Measurements from ENCODE around the gene LPP.
A peak's percentile ranks its signal among the peaks of the same experiment; 100 is the strongest.
"Not testable (repeated sequence)": the region's sequence is repeated elsewhere in the genome, so short reads cannot be mapped to it uniquely, and the experiment has no call there.

Gene LPP

GRCh38 chr3:188416041-188416440, 262.1 kb downstream of the LPP start:
- H3K27me3 Mint-ChIP-seq = no peaks in the 10 kb centered on the region
- H3K27ac Mint-ChIP-seq = no peak overlapping the region
- H3K4me3 Mint-ChIP-seq = no peak overlapping the region
- peaks cover 3% of the 10 kb centered on the region for H3K9me3 Mint-ChIP-seq (ENCODE audit: low read depth)
- H3K36me3 Mint-ChIP-seq = peaks cover 11% of the 10 kb centered on the region
- peaks cover 13% of the 10 kb centered on the region for H3K4me1 Mint-ChIP-seq (ENCODE audit: low read depth)

DNA sequence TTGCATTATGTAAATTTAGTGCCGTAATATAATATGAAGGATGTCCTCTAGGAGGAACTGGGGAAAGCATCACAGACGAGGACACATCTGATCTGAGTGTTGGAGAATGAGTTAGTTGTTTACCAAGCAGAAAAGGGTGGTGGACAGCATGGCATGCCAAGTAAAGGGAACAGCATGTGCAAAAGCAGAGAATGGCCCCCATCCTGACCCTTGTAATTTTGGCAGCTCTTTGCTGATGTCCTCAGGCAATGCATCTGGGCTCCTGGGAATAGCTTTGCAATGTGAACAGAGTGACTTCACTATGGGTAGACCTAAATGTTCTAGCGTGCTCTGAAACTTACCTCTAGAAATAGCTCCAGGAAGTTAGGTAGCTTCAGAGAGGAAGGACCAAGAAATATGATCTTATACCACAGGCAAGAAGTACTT, 263.3 kb downstream of the LPP start:
- Mint-ChIP-seq H3K4me3 (no peak overlapping the region), H3K9me3 (ENCODE audit: low read depth) (peaks cover 3% of the 10 kb centered on the region), H3K27ac (no peak overlapping the region), H3K27me3 (no peaks in the 10 kb centered on the region), H3K36me3 (peaks cover 7% of the 10 kb centered on the region), H3K4me1 (ENCODE audit: low read depth) (peaks cover 13% of the 10 kb centered on the region)

- H3K4me3 Mint-ChIP-seq = no peak overlapping the region
- H3K36me3 Mint-ChIP-seq = peaks cover 5% of the 10 kb centered on the region
- no peaks in the 10 kb centered on the region for H3K27me3 Mint-ChIP-seq
- no peak overlapping the region for H3K27ac Mint-ChIP-seq
- peaks cover 13% of the 10 kb centered on the region for H3K4me1 Mint-ChIP-seq (ENCODE audit: low read depth)
- H3K9me3 Mint-ChIP-seq (ENCODE audit: low read depth) = peaks cover 3% of the 10 kb centered on the region
Observed at GRCh38 chr3:188417766-188418165, 263.8 kb downstream of the LPP start.

DNA sequence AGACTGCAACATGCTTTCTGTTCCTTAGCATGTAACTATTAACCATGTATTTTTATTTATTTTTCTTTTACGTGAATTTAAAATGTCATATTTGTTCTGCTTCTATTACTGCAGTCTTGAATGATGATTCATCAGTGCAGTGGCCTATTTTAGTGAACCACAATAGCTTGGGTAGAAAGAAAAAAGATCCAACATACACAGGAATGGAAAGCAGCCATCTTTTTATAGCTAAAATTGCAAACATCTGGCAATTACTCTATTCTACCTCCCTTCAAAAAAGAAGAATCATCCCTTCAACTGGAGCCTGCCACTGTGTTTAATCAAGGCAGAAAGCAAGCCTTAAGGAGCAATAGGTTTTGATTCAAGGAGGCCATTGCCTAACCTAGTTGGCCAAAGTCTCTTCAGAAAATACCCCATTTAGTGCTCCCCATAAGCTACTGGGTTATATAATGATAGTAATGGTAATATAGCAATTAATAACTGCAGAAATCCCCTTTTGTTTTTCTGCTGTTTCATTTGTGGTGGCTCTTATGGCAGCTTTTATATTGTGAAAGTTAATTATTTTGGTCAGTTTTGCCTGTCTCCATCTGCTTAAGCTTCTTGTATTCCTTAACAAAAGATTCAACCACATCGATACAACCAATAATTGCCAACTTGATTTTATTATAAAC, 267.3 kb downstream of the LPP start:
- Mint-ChIP-seq H3K9me3 (ENCODE audit: low read depth) (peaks cover 3% of the 10 kb centered on the region), H3K4me1 (ENCODE audit: low read depth) (peaks cover 13% of the 10 kb centered on the region), H3K36me3 (peaks cover 20% of the 10 kb centered on the region), H3K4me3 (no peak overlapping the region), H3K27ac (no peak overlapping the region), H3K27me3 (no peaks in the 10 kb centered on the region)

GRCh38 chr3:188421836-188422540, 268.0 kb downstream of the LPP start:
- no peaks in the 10 kb centered on the region for H3K27me3 Mint-ChIP-seq
- peaks cover 20% of the 10 kb centered on the region for H3K36me3 Mint-ChIP-seq
- H3K9me3 Mint-ChIP-seq (ENCODE audit: low read depth) = peaks cover 3% of the 10 kb centered on the region
- peaks cover 10% of the 10 kb centered on the region for H3K4me1 Mint-ChIP-seq (ENCODE audit: low read depth)
- H3K4me3 Mint-ChIP-seq = no peak overlapping the region
- H3K27ac Mint-ChIP-seq = no peak overlapping the region

DNA sequence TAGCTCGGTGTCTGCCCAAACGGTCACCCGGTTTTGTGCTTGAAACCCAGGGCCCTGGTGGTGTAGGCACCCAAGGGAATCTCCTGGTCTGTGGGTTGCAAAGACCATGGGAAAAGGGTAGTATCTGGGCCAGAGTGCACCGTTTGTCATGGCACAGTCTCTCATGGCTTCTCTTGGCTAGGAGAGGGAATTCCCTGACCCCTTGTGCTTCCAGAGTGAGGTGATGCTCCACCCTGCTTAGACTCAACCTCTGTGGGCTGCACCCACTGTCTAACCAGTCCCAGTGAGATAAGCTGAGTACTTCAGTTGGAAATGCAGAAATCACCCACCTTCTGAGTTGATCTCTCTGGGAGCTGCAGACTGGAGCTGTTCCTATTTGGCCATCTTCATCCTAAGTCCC, 274.0 kb downstream of the LPP start:
- not testable (repeated sequence) for H3K27me3 Mint-ChIP-seq; H3K9me3 Mint-ChIP-seq (ENCODE audit: low read depth); H3K4me3 Mint-ChIP-seq; H3K27ac Mint-ChIP-seq
- peaks cover 16% of the 10 kb centered on the region for H3K4me1 Mint-ChIP-seq (ENCODE audit: low read depth)
- peaks cover 34% of the 10 kb centered on the region for H3K36me3 Mint-ChIP-seq

DNA sequence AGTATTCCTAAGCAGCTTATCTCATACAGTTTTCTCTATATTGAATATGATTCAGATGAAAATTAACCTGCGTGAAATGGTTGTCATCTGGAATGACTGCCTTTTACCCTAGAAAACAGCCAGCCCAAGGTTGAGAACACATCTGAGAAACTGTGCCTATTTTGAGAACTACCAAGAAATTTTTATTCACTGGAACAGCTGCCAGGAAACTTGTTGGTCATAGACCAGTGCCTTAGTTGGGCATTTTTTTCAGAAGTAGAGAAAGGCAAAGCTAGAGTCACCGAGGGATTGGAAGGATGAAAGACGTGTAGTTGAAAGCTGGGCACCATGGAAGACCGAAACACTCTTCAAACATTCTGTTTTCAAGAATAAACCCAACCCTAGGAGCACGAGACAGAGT, 277.1 kb downstream of the LPP start:
- peaks cover 14% of the 10 kb centered on the region for H3K36me3 Mint-ChIP-seq
- H3K27me3 Mint-ChIP-seq = no peaks in the 10 kb centered on the region
- H3K9me3 Mint-ChIP-seq (ENCODE audit: low read depth) = peaks cover 3% of the 10 kb centered on the region
- no peak overlapping the region for H3K4me3 Mint-ChIP-seq
- peaks cover 31% of the 10 kb centered on the region for H3K4me1 Mint-ChIP-seq (ENCODE audit: low read depth)
- no peak overlapping the region for H3K27ac Mint-ChIP-seq

- peaks cover 3% of the 10 kb centered on the region for H3K9me3 Mint-ChIP-seq (ENCODE audit: low read depth)
- no peaks in the 10 kb centered on the region for H3K27me3 Mint-ChIP-seq
- H3K4me3 Mint-ChIP-seq = no peak overlapping the region
- no peak overlapping the region for H3K27ac Mint-ChIP-seq
- H3K4me1 Mint-ChIP-seq (ENCODE audit: low read depth) = peaks cover 31% of the 10 kb centered on the region
- H3K36me3 Mint-ChIP-seq = peaks cover 14% of the 10 kb centered on the region
Observed at GRCh38 chr3:188431553-188431952, 277.6 kb downstream of the LPP start.

DNA sequence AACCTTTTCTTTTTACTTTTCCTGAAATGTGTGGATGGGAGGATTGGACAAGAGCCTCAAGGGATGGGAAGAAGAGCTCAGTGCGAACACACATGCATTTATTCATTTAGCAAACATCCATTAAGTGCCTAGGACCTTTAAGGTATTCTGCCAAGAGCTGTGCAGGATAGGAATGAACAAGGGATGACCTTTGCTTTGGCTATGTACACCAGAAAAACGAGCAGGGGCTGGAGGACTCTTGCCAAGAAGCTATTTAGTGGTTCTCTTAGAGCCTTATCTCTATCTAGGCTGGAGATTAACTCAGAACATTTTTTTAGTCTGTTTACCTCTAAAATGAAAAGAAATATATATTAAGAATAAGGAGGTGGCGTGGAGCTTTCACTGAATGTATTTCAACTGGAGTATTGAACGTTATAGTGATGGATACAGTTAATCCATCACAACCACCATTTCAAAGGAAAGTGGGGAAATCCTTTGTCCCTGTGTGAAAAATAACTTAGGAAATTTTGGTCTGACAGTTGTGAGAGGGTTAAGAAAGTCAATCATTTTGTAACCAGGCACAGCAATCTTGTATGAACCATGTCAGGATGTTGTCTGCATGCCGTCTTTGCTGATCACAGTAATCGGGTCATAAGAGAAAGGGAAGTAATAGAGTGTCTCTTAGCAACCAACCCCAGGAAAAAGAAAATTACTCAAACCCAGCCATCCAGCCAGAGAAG, 279.0 kb downstream of the LPP start:
- Mint-ChIP-seq H3K9me3 (ENCODE audit: low read depth) (peaks cover 3% of the 10 kb centered on the region), H3K4me1 (ENCODE audit: low read depth) (peaks cover 36% of the 10 kb centered on the region), H3K27me3 (no peaks in the 10 kb centered on the region), H3K36me3 (peaks cover 14% of the 10 kb centered on the region), H3K27ac (peak overlapping the region; percentile 78), H3K4me3 (peak overlapping the region; percentile 38)

GRCh38 chr3:188433521-188434150, 279.7 kb downstream of the LPP start:
- peaks cover 14% of the 10 kb centered on the region for H3K36me3 Mint-ChIP-seq
- peaks cover 43% of the 10 kb centered on the region for H3K4me1 Mint-ChIP-seq (ENCODE audit: low read depth)
- H3K9me3 Mint-ChIP-seq (ENCODE audit: low read depth) = peaks cover 3% of the 10 kb centered on the region
- no peaks in the 10 kb centered on the region for H3K27me3 Mint-ChIP-seq
- H3K27ac Mint-ChIP-seq = peak overlapping the region; percentile 78
- H3K4me3 Mint-ChIP-seq = peak overlapping the region; percentile 38

GRCh38 chr3:188434594-188434993, 280.6 kb downstream of the LPP start:
- H3K4me1 Mint-ChIP-seq (ENCODE audit: low read depth) = peaks cover 52% of the 10 kb centered on the region
- no peak overlapping the region for H3K4me3 Mint-ChIP-seq
- no peaks in the 10 kb centered on the region for H3K27me3 Mint-ChIP-seq
- peaks cover 12% of the 10 kb centered on the region for H3K36me3 Mint-ChIP-seq
- H3K9me3 Mint-ChIP-seq (ENCODE audit: low read depth) = peaks cover 3% of the 10 kb centered on the region
- no peak overlapping the region for H3K27ac Mint-ChIP-seq

GRCh38 chr3:188435266-188435665, 281.3 kb downstream of the LPP start:
- Mint-ChIP-seq H3K36me3 (peaks cover 9% of the 10 kb centered on the region), H3K9me3 (ENCODE audit: low read depth) (peaks cover 3% of the 10 kb centered on the region), H3K4me3 (no peak overlapping the region), H3K27me3 (no peaks in the 10 kb centered on the region), H3K27ac (no peak overlapping the region), H3K4me1 (ENCODE audit: low read depth) (peaks cover 59% of the 10 kb centered on the region)

DNA sequence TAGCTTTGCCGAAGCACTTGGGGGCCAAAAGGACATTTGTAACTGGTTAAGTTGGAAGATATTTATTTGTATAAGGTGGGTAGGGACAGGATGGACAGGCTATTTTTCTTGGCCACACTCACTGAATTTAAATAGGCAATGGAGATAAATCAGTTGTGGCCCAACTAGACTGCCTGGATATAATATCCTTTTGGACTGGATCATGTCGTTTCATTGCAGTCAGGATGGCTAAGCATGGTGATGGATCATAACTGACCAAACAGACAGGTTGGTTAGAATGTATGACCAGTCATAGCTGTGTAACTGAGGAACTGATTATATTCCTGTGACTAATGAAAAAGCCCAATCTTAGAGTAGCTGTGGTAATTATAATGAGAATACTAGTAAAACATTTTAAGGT, 284.0 kb downstream of the LPP start:
- Mint-ChIP-seq H3K36me3 (peaks cover 5% of the 10 kb centered on the region), H3K4me1 (ENCODE audit: low read depth) (peaks cover 54% of the 10 kb centered on the region), H3K27me3 (no peaks in the 10 kb centered on the region), H3K27ac (peak overlapping the region; percentile 47), H3K4me3 (no peak overlapping the region), H3K9me3 (ENCODE audit: low read depth) (no peaks in the 10 kb centered on the region)

DNA sequence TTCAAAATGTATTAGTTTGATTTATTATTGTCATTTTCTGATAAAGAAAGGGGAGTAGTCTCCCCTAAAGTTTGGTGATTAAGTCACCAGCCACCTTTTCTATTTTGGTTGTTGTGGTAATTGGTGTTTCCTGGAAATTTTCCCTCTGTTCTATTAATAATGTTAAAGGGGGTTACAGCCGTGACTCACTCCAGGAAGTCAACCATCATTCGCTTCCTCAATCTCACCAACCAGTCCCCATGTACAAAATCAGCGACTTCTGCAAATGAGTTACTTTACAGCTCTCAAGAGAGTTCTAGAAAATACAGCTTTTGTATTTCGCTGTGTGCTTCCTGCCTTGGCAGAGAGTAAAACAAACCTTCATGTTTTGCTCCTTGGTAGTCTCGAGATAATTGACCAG, 285.1 kb downstream of the LPP start:
- no peaks in the 10 kb centered on the region for H3K9me3 Mint-ChIP-seq (ENCODE audit: low read depth)
- peak overlapping the region; percentile 93 for H3K27ac Mint-ChIP-seq
- H3K27me3 Mint-ChIP-seq = no peaks in the 10 kb centered on the region
- H3K4me1 Mint-ChIP-seq (ENCODE audit: low read depth) = peaks cover 44% of the 10 kb centered on the region
- peak overlapping the region; percentile 57 for H3K4me3 Mint-ChIP-seq
- H3K36me3 Mint-ChIP-seq = peaks cover 8% of the 10 kb centered on the region
